MM.1S (cell line): ENCODE measurements around the gene UGT2A2.

Source experiments
- EZH2 ChIP-seq: fragments of 300-600 bp; sonication (generic); optimal IDR thresholded peaks from 2 replicates; pipeline ENCODE3; 2017; ENCODE audit warnings: low read depth, mild to moderate bottlenecking, antibody characterized with exemption, low read length, mixed read lengths
- TF ChIP-seq, protein P1 (sequence below): fragments of 300-600 bp; sonication (generic); IDR thresholded peaks from 2 replicates; pipeline ENCODE4 v1.5.1; 2016; ENCODE audit warnings: antibody characterized with exemption, low read length, mixed read lengths

DNA sequence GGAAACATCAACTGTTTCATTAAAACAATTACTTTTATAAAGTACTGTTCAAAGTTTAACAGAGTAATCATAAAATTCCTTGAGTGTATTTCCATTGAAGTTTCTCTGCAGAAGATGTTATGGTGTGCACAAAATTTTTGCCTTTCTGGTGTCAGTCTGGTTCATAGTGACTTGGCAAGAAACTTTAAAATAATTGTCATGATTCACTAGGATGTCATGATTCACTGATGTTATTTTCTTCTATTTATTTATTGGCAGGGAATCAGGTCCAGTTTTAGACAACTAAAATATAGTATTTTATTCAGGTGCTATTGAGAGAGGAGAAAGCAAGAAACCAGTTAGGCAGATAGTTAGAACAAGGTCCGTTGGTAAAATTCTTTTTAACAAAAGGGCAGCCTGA lies 9.8 kb upstream of the UGT2A2 start:
- TF ChIP-seq, protein P1, sequence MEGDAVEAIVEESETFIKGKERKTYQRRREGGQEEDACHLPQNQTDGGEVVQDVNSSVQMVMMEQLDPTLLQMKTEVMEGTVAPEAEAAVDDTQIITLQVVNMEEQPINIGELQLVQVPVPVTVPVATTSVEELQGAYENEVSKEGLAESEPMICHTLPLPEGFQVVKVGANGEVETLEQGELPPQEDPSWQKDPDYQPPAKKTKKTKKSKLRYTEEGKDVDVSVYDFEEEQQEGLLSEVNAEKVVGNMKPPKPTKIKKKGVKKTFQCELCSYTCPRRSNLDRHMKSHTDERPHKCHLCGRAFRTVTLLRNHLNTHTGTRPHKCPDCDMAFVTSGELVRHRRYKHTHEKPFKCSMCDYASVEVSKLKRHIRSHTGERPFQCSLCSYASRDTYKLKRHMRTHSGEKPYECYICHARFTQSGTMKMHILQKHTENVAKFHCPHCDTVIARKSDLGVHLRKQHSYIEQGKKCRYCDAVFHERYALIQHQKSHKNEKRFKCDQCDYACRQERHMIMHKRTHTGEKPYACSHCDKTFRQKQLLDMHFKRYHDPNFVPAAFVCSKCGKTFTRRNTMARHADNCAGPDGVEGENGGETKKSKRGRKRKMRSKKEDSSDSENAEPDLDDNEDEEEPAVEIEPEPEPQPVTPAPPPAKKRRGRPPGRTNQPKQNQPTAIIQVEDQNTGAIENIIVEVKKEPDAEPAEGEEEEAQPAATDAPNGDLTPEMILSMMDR = no peak
- TF ChIP-seq EZH2 = no peak
